GM19463 (cell line): ENCODE data around the gene SPOUT1.
A peak's percentile ranks its signal among the peaks of the same experiment; 100 is the strongest.
"Not testable (repeated sequence)": the region's sequence is repeated elsewhere in the genome, so short reads cannot be mapped to it uniquely, and the experiment has no call there.

Source experiments
- ATAC-seq: cut with Tn5 transposase; IDR thresholded peaks from one replicate; pipeline ENCODE4 v1.9.1; 2021; ENCODE audit warnings: mild to moderate bottlenecking, moderate library complexity; ENCODE audit not compliant: unreplicated experiment

SPOUT1 gene

GRCh38 chr9:128829477-128830251 is at the start of gene SPOUT1:
TSS of gene SPOUT1 (minus strand) at chr9:128829794. CDS start at chr9:128829780, 14 bp downstream.
- ATAC-seq, result peak; percentile 98

- ATAC-seq, result no peak
Measured at GRCh38 chr9:128877852-128878251, 48.3 kb upstream of the SPOUT1 start.

- ATAC-seq, result not testable (repeated sequence)
Measured at GRCh38 chr9:128870941-128871265, 41.3 kb upstream of the SPOUT1 start.

- no peak for ATAC-seq
Measured at GRCh38 chr9:128870128-128870940, 40.7 kb upstream of the SPOUT1 start.

GRCh38 chr9:128863647-128864046 is 34.1 kb upstream of the SPOUT1 start:
- no peak for ATAC-seq

- ATAC-seq, result no peak
Measured at GRCh38 chr9:128862401-128862851, 32.8 kb upstream of the SPOUT1 start.

- ATAC-seq, result no peak
Measured at GRCh38 chr9:128861501-128861900, 31.9 kb upstream of the SPOUT1 start.

- ATAC-seq, result no peak
Measured at GRCh38 chr9:128860937-128861336, 31.3 kb upstream of the SPOUT1 start.

GRCh38 chr9:128858476-128858875 is 28.9 kb upstream of the SPOUT1 start:
- not testable (repeated sequence) for ATAC-seq

GRCh38 chr9:128854454-128854853 is 24.9 kb upstream of the SPOUT1 start:
- ATAC-seq, result not testable (repeated sequence)

GRCh38 chr9:128852646-128853045 is 23.1 kb upstream of the SPOUT1 start:
- ATAC-seq, result not testable (repeated sequence)

GRCh38 chr9:128851779-128852600 is 22.4 kb upstream of the SPOUT1 start:
- not testable (repeated sequence) for ATAC-seq

GRCh38 chr9:128851024-128851423 is 21.4 kb upstream of the SPOUT1 start:
- ATAC-seq, result not testable (repeated sequence)

GRCh38 chr9:128847803-128848202 is 18.2 kb upstream of the SPOUT1 start:
- no peak for ATAC-seq

GRCh38 chr9:128846680-128847030 is 17.1 kb upstream of the SPOUT1 start:
- ATAC-seq, result no peak

GRCh38 chr9:128845186-128845931 is 15.8 kb upstream of the SPOUT1 start:
- no peak for ATAC-seq

GRCh38 chr9:128843171-128843570 is 13.6 kb upstream of the SPOUT1 start:
- ATAC-seq, result not testable (repeated sequence)

- ATAC-seq, result no peak
Measured at GRCh38 chr9:128841694-128842492, 12.3 kb upstream of the SPOUT1 start.

- ATAC-seq, result no peak
Measured at GRCh38 chr9:128840524-128840923, 10.9 kb upstream of the SPOUT1 start.

GRCh38 chr9:128838338-128838737 is 8.7 kb upstream of the SPOUT1 start:
- ATAC-seq, result no peak
